Measurements from ENCODE around the gene BRCA1.
"Not testable (repeated sequence)": the region's sequence is repeated elsewhere in the genome, so short reads cannot be mapped to it uniquely, and the experiment has no call there.

Gene BRCA1

GRCh38 chr17:43000894-43001293 lies 124.3 kb downstream of the BRCA1 start:
- not testable (repeated sequence) for DNase-seq

GRCh38 chr17:42999003-42999525 lies 126.1 kb downstream of the BRCA1 start:
- DNase-seq: no peak

DNA sequence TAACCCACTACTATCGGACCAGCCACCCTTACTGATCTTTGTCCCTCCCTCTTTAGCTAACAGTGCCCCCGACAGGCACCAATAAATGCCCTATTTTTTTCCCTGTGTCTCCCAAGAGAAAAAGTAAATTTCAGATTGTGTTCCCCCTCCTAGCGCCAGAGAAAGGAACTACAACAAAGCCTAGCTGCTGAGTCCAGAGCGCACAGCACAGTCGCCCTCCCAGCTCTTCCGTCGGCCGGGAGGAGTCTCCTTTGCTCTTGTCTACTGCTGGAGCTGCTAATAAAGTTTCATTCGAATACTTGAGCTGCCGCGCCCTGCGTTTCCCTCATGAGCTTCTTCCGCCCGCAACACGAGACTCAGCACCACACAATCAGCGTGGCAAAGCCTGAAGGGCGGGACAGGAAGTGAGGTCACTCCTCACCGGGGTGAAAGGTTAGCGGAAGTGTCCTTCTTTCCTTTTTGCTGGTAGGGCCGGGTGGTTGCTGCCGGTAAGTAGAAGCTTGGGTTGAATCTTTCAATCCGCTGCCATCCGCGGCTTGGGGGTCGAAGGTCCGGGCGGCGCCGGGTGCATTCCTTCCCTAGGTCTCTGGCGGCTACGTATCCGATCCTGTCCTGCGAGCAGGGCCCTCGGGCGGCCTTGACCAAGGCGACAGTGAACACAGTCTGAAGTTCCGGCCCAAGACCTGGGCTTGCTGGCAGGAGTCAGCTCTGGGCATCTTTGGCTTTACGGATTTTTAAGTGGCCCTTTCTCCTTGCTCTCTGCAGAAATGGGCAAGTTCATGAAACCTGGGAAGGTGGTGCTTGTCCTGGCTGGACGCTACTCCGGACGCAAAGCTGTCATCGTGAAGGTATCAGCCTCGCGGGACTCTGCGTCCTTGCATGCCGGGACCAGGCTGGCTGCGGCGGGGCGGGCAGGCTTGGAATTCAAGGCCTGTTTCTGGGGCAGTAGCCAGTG lies 126.9 kb downstream of the BRCA1 start, which contains the start of gene RPL27:
RPL27 (plus strand) TSS at position 436 of the 955 bp plus-strand sequence; CDS start at position 768, 332 bp downstream.
- DNase-seq: peak; percentile 99

DNA sequence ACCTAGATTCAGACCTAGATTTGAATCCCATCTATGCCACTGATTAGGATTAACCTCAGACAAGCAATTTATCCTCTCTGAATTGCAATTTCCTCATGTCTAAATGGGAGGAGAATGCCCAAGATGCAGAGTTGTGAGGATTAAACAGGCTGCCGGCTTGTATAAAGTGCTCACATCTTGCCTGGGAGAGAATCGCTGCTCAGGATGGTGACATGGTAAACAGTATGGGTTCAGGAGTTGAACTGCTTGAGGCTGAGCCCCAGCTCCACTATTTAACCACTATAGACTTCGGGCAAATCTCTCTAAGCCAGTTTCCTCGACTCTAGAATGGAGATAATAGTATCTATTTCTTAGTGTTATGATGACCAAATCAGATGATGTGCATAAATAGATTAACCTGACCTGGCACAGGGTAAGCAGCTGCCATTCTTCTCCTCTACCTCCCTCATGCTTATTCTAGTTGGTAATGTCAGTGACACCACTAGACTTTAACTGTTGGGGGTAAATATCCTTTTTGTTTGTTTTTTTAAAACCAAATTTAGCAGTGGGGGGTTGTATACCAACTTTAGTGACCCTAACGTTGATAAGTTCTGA lies 127.7 kb downstream of the BRCA1 start:
- DNase-seq: no peak
